PC-3 (cell line): ENCODE measurements around the gene METTL9. TPM values are rescaled to one million over a fixed set of nuclear protein-coding genes. Genes with fewer than 3 reads are reported as not detected.
A peak's percentile ranks its signal among the peaks of the same experiment; 100 is the strongest.

Experiments used
- ATAC-seq: fragments of 200-7000 bp; cut with Tn5 transposase; 2 replicates; pipeline ENCODE4 v1.9.1; 2020; ENCODE audit warnings: mild to moderate bottlenecking, moderate library complexity
- BruUV-seq: library from RNA; stranded (reverse); fragments of 400-500 nt; replicated peaks from 2 replicates; lab custom pipeline; 2021; lab: Mats Ljungman, UMichigan
- CTCF ChIA-PET: fragments of 300-600 bp; sonication (Branson Sonifier 250); formaldehyde crosslinking; loops from one replicate; lab custom pipeline; 2022; ENCODE audit warnings: antibody characterized with exemption; lab: Charles Lee
- POLR2A ChIA-PET: fragments of 300-600 bp; sonication (Branson Sonifier 250); formaldehyde crosslinking; loops from one replicate; lab custom pipeline; 2022; ENCODE audit warnings: antibody characterized with exemption; ENCODE audit not compliant: unreplicated experiment; lab: Charles Lee
- DNase-seq: peaks from one replicate; pipeline ENCODE4 v3.0.0-alpha.2; 2015
- H2AFZ ChIP-seq: fragments of 300-600 bp; sonication (generic); 2 replicates; pipeline ENCODE4 v1.6.0; 2016; ENCODE audit warnings: antibody characterized with exemption, low read length
- H3F3A ChIP-seq: fragments of 300-600 bp; sonication (generic); one replicate; pipeline ENCODE4 v1.6.0; 2017; ENCODE audit warnings: antibody characterized with exemption, low read length, control low read depth, mild to moderate bottlenecking; ENCODE audit not compliant: unreplicated experiment
- H3K27ac ChIP-seq: fragments of 300-600 bp; sonication (generic); 2 replicates; pipeline ENCODE4 v1.5.1; 2016; ENCODE audit warnings: mild to moderate bottlenecking, low read length
- H3K27me3 ChIP-seq: fragments of 300-600 bp; sonication (generic); 2 replicates; pipeline ENCODE4 v1.6.1; 2016; ENCODE audit warnings: low read length, mixed read lengths
- H3K36me3 ChIP-seq: fragments of 300-600 bp; sonication (generic); 2 replicates; pipeline ENCODE4 v1.6.1; 2016; ENCODE audit warnings: low read depth, mixed run types, low read length, mixed read lengths
- H3K4me1 ChIP-seq: fragments of 300-600 bp; sonication (generic); 2 replicates; pipeline ENCODE4 v1.5.1; 2016; ENCODE audit warnings: low read length; ENCODE audit not compliant: insufficient read depth
- H3K4me2 ChIP-seq: fragments of 300-600 bp; sonication (generic); 2 replicates; pipeline ENCODE4 v1.6.0; 2016; ENCODE audit warnings: low read length
- H3K4me3 ChIP-seq: fragments of 300-600 bp; sonication (generic); 2 replicates; pipeline ENCODE4 v1.5.1; 2016; ENCODE audit warnings: mild to moderate bottlenecking, low read length, mixed read lengths
- H3K79me2 ChIP-seq: fragments of 300-600 bp; sonication (generic); 2 replicates; pipeline ENCODE4 v1.6.1; 2017; ENCODE audit warnings: low read length, mixed read lengths
- H3K9ac ChIP-seq: fragments of 300-600 bp; sonication (generic); 2 replicates; pipeline ENCODE4 v1.6.0; 2016; ENCODE audit warnings: mild to moderate bottlenecking, low read length
- H3K9me2 ChIP-seq: fragments of 300-600 bp; sonication (generic); replicated peaks from 2 replicates; pipeline ENCODE4 v1.6.1; 2016; ENCODE audit warnings: mixed run types, low read length, mixed read lengths
- H3K9me3 ChIP-seq: fragments of 300-600 bp; sonication (generic); 2 replicates; pipeline ENCODE4 v1.6.1; 2016; ENCODE audit warnings: low read length, mixed read lengths
- H4K20me1 ChIP-seq: fragments of 300-600 bp; sonication (generic); 2 replicates; pipeline ENCODE4 v1.6.1; 2016; ENCODE audit warnings: low read length, mixed read lengths
- CTCF ChIP-seq: fragments of 300-600 bp; sonication (generic); conservative IDR thresholded peaks from 2 replicates; pipeline ENCODE4 v1.5.1; 2017; ENCODE audit warnings: antibody characterized with exemption, low read depth, mild to moderate bottlenecking, low read length
- EZH2 ChIP-seq: fragments of 300-600 bp; sonication (generic); IDR thresholded peaks from one replicate; pipeline ENCODE4 v1.6.1; 2017; ENCODE audit warnings: antibody characterized with exemption, mild to moderate bottlenecking, low read length; ENCODE audit not compliant: unreplicated experiment
- EZH2phosphoT487 ChIP-seq: fragments of 300-600 bp; sonication (generic); IDR thresholded peaks from 2 replicates; pipeline ENCODE4 v1.6.1; 2018; ENCODE audit warnings: mild to moderate bottlenecking, antibody characterized with exemption, low read length, borderline replicate concordance
- intact Hi-C: fragments of 100-400 bp; cut with micrococcal nuclease; formaldehyde crosslinking; loops from 2 replicates; pipeline ENCODE4 v1.9.0; 2023
- total RNA-seq: library from RNA; depleted of rRNA; stranded (reverse); fragments of >200 nt; gene quantifications from 2 replicates; pipeline ENCODE4 v1.2.3, GENCODE V29; 2014

METTL9 gene
- total RNA-seq, 1 experiment from 2014 or later: 133 TPM

GRCh38 chr16:21590287-21590686 is 9.1 kb upstream of the METTL9 start:
- Histone ChIP-seq H3K9me2 (no peaks in the 10 kb centered on the region), H3K36me3 (no peaks in the 10 kb centered on the region), H3K4me1 (peaks cover 27% of the 10 kb centered on the region), H2AFZ (no peak overlapping the region), H3F3A (peaks cover 5% of the 10 kb centered on the region), H3K27me3 (no peaks in the 10 kb centered on the region), H3K9me3 (no peaks in the 10 kb centered on the region), H3K79me2 (no peaks in the 10 kb centered on the region), H4K20me1 (no peaks in the 10 kb centered on the region), H3K27ac (peak overlapping the region; percentile 85), H3K9ac (peak overlapping the region; percentile 47), H3K4me2 (peak overlapping the region; percentile 72), H3K4me3 (peak overlapping the region; percentile 28; the same call in 1 of the 2 replicates)
- BruUV-seq: no TSS peak
- intact Hi-C loops: loop anchor here (1.0 kb wide), 2 partner anchors 9 to 48 kb away; partner anchors contain the start of gene METTL9
- ATAC-seq (peak; percentile 91), DNase-seq (peak; percentile 89)
- no peak for TF ChIP-seq CTCF
- TF ChIP-seq EZH2phosphoT487: no peak
- no peak for TF ChIP-seq EZH2
- ChIA-PET POLR2A (interaction anchor here (0.5 to 1.2 kb wide), 3 partner anchors 9 to 14 kb away, joined by 6 to 9 read pairs (median 7); partner anchors contain the start of gene METTL9), CTCF (interaction anchor here (0.5 kb wide), 1 partner anchor 52 kb away, joined by 3 read pairs; no protein-coding TSS in a partner anchor)

GRCh38 chr16:21590796-21591195 is 8.6 kb upstream of the METTL9 start:
- ATAC-seq (peak; percentile 17; the same call in 1 of the 2 replicates), DNase-seq (peak; percentile 25)
- Histone ChIP-seq H3K4me2 (peak overlapping the region; percentile 72), H3F3A (peaks cover 5% of the 10 kb centered on the region), H4K20me1 (no peaks in the 10 kb centered on the region), H3K4me3 (peak overlapping the region; percentile 28; the same call in 1 of the 2 replicates), H2AFZ (no peak overlapping the region), H3K9ac (peak overlapping the region; percentile 47), H3K36me3 (no peaks in the 10 kb centered on the region), H3K9me3 (no peaks in the 10 kb centered on the region), H3K9me2 (no peaks in the 10 kb centered on the region), H3K4me1 (peaks cover 27% of the 10 kb centered on the region), H3K27ac (peak overlapping the region; percentile 85), H3K27me3 (no peaks in the 10 kb centered on the region), H3K79me2 (no peaks in the 10 kb centered on the region)
- ChIA-PET POLR2A (interaction anchor here (0.6 to 1.2 kb wide), 2 partner anchors 9 to 30 kb away, joined by 3 to 9 read pairs; partner anchors contain the start of gene METTL9), CTCF (interaction anchor here (0.5 kb wide), 1 partner anchor 52 kb away, joined by 3 read pairs; no protein-coding TSS in a partner anchor)
- intact Hi-C loops: loop anchor here (1.0 kb wide), 2 partner anchors 9 to 48 kb away; partner anchors contain the start of gene METTL9
- TF ChIP-seq CTCF: no peak
- no TSS peak for BruUV-seq

GRCh38 chr16:21592191-21592590 is 7.2 kb upstream of the METTL9 start:
- Histone ChIP-seq H3K9me3 (no peaks in the 10 kb centered on the region), H4K20me1 (no peaks in the 10 kb centered on the region), H3F3A (peaks cover 5% of the 10 kb centered on the region), H3K4me1 (peaks cover 27% of the 10 kb centered on the region), H3K4me2 (no peak overlapping the region), H3K79me2 (no peaks in the 10 kb centered on the region), H3K9me2 (no peaks in the 10 kb centered on the region), H3K36me3 (no peaks in the 10 kb centered on the region), H2AFZ (no peak overlapping the region), H3K27me3 (no peaks in the 10 kb centered on the region), H3K27ac (no peak overlapping the region), H3K4me3 (no peak overlapping the region), H3K9ac (no peak overlapping the region)
- DNase-seq (no peak), ATAC-seq (no peak)
- intact Hi-C loops: no loop called here
- no peak for TF ChIP-seq EZH2phosphoT487
- no peak for TF ChIP-seq CTCF
- TF ChIP-seq EZH2: no peak
- CTCF ChIA-PET: no interaction called here
- POLR2A ChIA-PET: no interaction called here
- no TSS peak for BruUV-seq
